A375 (cell line): ENCODE data around the gene CLEC18B. TPM values are rescaled to one million over a fixed set of nuclear protein-coding genes. Genes with fewer than 3 reads are reported as not detected.

Experiments
- small RNA-seq: library from RNA; depleted of rRNA; stranded (forward); fragments of <200 nt; gene quantifications from one replicate; pipeline ENCODE3, GENCODE V24; 2014
- total RNA-seq: library from RNA; depleted of rRNA; stranded (reverse); fragments of >200 nt; shearing (Covaris generic); gene quantifications from 2 replicates; pipeline ENCODE4 v1.2.3, GENCODE V29; 2014; rRNA removed

The CLEC18B gene
- 3.9 and 5.8 TPM in 2 replicates for total RNA-seq

GRCh38 chr16:74420612-74421481 lies at the start of gene CLEC18B:
TSS of gene CLEC18B (minus strand) at chr16:74421478. CDS start at chr16:74421270, 208 bp downstream.

Small RNA genes within 50 kb of the gene (small RNA-seq; reads per million reads assigned to genes)
- gene AC009053.4 (not detected), gene RF00019 (not detected), gene RNU6-237P (not detected)

Other genes starting within 250 kb of the CLEC18B start
- gene PSMD7, start 124.7 kb downstream of the CLEC18B start, total RNA-seq: 105 and 118 TPM in 2 replicates
- gene NPIPB15, start 45.2 kb downstream of the CLEC18B start, total RNA-seq: 2.2 and 2.4 TPM in 2 replicates
- gene GLG1, start 185.6 kb upstream of the CLEC18B start, total RNA-seq: 171 TPM in 2 replicates
- gene RFWD3, start 245.4 kb upstream of the CLEC18B start, total RNA-seq: 55.6 and 55.7 TPM in 2 replicates